CD4-positive, alpha-beta T cell treated with Interleukin-10 for 1 hour (primary cell): ENCODE results near the gene NXPH1.
A peak's percentile ranks its signal among the peaks of the same experiment; 100 is the strongest.

Source experiments
- DNase-seq: peaks from one replicate; pipeline ENCODE4 v3.0.0-alpha.2; 2020

NXPH1 gene

GRCh38 chr7:8433477-8434289 is at the start of gene NXPH1:
Gene NXPH1, plus strand, starts transcription at chr7:8433609.
- DNase-seq = no peak

- DNase-seq = no peak
These were observed 48.5 kb upstream of the NXPH1 start for GRCh38 chr7:8384901-8385300.

GRCh38 chr7:8386926-8387550 is 46.4 kb upstream of the NXPH1 start:
- no peak for DNase-seq

- no peak for DNase-seq
These were observed 45.7 kb upstream of the NXPH1 start for GRCh38 chr7:8387551-8388256.

GRCh38 chr7:8388257-8388625 is 45.2 kb upstream of the NXPH1 start:
- DNase-seq = no peak

GRCh38 chr7:8389593-8390261 is 43.7 kb upstream of the NXPH1 start:
- no peak for DNase-seq

- no peak for DNase-seq
These were observed 43.2 kb upstream of the NXPH1 start for GRCh38 chr7:8390262-8390626.

GRCh38 chr7:8391353-8392062 is 41.9 kb upstream of the NXPH1 start:
- DNase-seq = no peak

GRCh38 chr7:8396294-8396693 is 37.1 kb upstream of the NXPH1 start:
- no peak for DNase-seq

GRCh38 chr7:8408871-8409270 is 24.5 kb upstream of the NXPH1 start:
- DNase-seq = no peak

- no peak for DNase-seq
These were observed 22.3 kb upstream of the NXPH1 start for GRCh38 chr7:8411103-8411502.

GRCh38 chr7:8413600-8413999 is 19.8 kb upstream of the NXPH1 start:
- no peak for DNase-seq

- peak; percentile 61 for DNase-seq
These were observed 14.7 kb upstream of the NXPH1 start for GRCh38 chr7:8418629-8419245.

- DNase-seq = no peak
These were observed 11.2 kb upstream of the NXPH1 start for GRCh38 chr7:8422177-8422576.

GRCh38 chr7:8423057-8423456 is 10.4 kb upstream of the NXPH1 start:
- no peak for DNase-seq

GRCh38 chr7:8425223-8425622 is 8.2 kb upstream of the NXPH1 start:
- no peak for DNase-seq

- no peak for DNase-seq
These were observed 2.8 kb upstream of the NXPH1 start for GRCh38 chr7:8430643-8431042.

- no peak for DNase-seq
These were observed 1.0 kb downstream of the NXPH1 start for GRCh38 chr7:8434290-8435002.

- DNase-seq = no peak
These were observed 1.7 kb downstream of the NXPH1 start for GRCh38 chr7:8435095-8435494.

- no peak for DNase-seq
These were observed 2.5 kb downstream of the NXPH1 start for GRCh38 chr7:8435590-8436545.
